GM19438 (cell line): ENCODE data around the gene TRANK1.
A peak's percentile ranks its signal among the peaks of the same experiment; 100 is the strongest.
"Not testable (repeated sequence)": the region's sequence is repeated elsewhere in the genome, so short reads cannot be mapped to it uniquely, and the experiment has no call there.

ENCODE experiments used
- ATAC-seq: cut with Tn5 transposase; IDR thresholded peaks from one replicate; pipeline ENCODE4 v1.9.1; 2021; ENCODE audit warnings: low read depth; ENCODE audit not compliant: unreplicated experiment

TRANK1 gene

DNA sequence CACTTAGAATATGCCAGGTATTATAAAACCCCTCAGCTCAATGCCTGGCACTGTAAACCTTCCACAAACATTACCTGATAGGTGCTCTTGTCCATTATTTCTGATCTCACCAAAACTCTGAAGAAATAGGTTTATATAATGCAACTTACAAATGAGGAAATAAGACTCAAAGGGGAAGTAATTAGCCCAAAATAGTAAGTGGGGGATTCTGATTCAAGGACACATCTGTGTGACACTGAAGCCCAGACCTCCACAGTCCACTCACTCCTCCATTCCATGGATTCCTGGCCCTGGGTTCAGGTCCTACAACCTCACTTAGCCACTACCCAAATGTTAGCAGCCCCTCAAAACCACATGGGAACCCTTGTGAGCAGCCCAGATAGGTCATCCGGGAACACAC, 49.9 kb downstream of the TRANK1 start:
- no peak for ATAC-seq

DNA sequence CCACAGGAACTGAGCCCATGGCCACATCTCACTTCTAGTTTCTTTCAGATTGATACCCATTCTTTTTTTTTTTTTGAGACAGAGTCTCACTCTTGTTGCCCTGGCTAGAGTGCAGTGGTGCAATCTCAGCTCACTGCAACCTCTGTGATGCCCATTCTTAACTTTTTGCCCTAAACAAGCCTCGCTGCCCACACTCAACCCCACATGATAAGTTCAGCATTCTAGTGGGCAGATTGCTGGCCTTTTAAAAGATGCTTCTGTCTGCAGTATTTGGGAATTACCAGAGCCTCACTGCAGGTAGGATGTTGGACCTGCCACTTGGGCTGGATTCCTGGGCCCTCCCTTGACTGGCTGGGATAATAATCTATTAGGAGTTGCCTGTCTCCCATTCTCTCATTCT, 51.0 kb downstream of the TRANK1 start:
- ATAC-seq, result no peak

DNA sequence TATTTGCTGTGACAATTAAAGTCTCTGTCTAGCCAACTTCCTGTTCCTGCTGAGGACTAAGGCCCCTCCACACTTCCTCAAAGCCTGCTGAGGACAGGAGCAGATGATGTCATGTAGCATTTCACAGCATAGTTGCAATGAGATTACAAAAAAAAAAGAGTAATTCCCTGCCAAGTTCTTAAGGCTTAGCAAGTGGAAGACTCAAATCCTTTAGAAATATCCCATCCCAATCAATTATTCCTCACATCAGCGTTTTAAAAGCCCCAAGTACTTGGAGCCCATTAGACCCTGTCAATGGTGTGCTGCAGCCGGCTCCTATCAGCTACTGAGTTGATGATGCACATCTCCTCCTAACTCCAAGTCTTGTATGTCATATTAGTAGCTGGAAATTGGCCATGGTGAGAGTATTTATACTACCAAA, 51.7 kb downstream of the TRANK1 start:
- ATAC-seq, result peak; percentile 41

DNA sequence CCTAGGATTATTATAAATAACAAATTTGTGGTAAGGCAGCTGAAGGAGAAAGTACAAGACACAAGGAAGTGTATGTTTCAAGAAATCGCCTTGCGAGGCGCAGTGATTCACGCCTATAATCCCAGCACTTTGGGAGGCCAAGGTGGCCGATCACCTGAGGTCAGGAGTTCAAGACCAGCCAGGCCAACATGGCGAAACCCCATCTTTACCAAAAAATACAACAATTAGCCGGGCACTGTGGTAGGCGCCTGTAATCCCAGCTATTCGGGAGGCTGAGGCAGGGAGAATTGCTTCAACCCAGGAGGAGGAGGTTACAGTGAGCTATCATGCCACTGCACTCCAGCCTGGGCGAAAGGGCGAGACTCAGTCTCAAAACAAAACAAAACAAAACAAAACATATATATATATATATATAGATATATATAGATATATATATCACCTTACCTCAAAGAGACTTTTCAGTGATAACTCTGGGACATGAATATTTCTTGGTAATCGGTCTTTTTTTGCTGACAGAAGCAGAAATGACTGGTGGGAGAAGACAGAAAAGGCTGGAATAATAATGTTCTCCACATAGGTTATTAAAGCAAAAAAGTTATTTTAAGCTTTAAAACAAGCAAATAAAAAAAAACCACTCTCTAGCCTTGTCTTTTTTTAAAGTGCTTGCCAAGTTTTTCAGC, 52.3 kb downstream of the TRANK1 start:
- ATAC-seq, result no peak

DNA sequence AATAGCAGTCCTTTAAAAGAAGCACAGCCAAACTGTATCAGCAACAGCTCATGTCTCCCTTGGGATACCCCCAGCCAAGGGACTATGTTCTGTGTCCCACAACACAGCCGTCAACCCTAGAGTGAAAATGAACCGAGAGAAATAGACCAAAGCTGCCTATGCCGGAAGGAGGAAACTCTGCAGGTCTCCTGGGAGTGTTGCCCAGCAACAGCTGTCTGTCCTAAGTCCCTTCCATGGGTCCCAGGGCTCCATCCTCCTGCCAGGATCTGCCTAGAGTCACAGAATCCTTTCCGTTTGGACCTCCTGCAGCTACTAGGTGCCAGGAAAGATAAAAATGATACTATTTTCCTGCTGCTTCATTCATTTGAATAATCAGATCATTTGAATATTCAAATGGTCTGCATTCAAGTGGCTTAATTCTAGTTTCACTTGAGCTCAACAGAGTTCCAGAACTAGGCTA, 53.1 kb downstream of the TRANK1 start:
- peak; percentile 74 for ATAC-seq

DNA sequence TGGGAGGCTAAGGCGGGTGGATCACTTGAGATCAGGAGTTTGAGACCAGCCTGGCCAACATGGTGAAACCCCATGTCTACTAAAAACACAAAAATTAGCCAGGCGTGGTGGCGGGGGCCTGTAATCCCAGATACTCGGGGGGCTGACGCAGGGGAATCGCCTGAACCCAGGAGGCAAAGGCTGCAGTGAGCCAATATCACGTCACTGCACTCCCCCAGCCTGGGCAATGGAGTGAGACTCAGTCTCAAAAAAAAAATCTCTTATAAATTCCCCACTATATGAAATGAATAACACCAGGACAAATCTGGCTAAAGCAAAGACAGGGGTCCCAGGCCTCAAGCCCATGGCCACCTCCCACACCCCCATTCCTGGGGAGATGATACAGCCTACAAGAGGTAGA, 53.8 kb downstream of the TRANK1 start:
- ATAC-seq, result not testable (repeated sequence)

DNA sequence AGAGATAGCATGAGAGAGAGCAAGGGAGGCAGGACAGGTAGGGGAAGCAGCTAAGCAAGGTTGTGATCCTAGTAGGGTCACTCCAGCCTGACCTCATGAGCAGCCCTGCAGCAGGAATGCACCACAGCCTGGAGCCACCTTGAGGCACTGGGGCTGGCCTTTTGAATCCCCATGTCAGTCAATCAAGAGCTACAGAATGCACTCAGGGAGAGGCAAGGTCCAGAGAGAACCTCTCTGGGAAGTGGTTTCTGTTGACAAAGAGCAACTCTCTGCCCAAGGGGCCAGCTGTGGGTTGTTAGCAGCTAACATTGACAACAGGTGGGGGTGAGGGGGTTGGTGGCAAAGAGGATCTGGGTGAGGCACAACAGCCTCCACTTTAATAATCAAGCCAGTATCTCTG, 54.6 kb downstream of the TRANK1 start:
- no peak for ATAC-seq

DNA sequence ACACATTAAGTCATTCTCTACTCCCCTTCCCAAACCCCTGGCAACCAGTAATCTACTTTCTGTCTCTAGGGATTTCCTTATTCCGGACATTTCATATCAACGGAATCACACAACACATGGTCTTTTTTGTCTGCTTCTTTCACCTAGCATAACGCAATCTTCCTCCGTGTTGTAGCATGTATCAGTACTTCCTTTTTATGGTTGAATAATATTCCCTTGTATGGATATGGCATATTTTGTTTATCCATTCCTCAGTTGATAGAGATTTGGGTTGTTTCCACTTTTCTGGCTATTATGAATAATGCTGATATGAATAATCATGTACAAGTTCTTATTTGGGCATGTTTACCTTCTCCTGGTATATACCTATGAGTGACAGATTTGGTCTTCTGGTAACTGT, 63.1 kb downstream of the TRANK1 start:
- ATAC-seq, result no peak

DNA sequence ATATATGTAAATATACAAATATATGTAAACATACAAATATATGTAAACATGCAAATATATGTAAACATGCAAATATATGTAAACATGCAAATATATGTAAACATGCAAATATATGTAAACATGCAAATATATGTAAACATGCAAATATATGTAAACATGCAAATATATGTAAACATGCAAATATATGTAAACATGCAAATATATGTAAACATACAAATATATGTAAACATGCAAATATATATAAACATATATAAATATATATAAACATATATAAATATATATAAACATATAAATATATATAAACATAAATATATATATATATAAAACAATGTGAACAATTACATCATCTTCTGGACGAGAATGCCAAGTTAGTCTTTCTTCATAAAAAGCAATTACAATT, 65.0 kb downstream of the TRANK1 start:
- ATAC-seq, result not testable (repeated sequence)

DNA sequence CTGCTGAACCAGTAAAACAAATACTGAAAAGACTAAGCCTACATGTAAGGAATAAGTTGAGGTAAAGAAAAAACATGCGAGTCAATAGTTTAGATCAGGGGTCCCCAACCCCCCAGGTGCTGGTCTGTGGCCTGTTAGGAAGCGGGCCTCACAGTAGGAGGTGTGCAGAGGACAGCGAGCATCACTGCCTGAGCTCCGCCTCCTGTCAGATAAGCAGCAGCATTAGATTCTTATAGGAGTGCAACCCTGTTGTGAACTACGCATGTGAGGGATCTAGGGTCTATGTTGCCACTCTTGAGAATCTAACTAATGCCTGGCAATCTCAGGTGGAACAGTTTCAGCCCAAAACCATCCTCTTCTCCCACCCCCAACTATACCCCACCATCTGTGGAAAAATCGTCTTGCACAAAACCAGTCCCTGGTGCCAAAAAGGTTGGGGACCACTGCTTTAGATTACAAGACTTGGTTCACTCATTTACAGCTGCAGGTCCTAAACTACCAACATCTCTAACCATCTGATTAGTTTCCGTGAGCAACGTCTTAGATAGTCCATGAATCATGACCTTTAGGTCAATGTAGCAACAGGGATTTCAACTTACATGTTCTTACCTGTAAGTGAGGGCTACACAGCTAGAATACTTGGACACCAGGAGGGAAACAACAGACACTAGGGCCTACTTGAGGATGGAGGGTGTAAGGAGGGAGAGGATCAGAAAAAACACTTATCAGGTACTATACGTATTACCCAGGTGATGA, 66.7 kb downstream of the TRANK1 start:
- ATAC-seq, result no peak

DNA sequence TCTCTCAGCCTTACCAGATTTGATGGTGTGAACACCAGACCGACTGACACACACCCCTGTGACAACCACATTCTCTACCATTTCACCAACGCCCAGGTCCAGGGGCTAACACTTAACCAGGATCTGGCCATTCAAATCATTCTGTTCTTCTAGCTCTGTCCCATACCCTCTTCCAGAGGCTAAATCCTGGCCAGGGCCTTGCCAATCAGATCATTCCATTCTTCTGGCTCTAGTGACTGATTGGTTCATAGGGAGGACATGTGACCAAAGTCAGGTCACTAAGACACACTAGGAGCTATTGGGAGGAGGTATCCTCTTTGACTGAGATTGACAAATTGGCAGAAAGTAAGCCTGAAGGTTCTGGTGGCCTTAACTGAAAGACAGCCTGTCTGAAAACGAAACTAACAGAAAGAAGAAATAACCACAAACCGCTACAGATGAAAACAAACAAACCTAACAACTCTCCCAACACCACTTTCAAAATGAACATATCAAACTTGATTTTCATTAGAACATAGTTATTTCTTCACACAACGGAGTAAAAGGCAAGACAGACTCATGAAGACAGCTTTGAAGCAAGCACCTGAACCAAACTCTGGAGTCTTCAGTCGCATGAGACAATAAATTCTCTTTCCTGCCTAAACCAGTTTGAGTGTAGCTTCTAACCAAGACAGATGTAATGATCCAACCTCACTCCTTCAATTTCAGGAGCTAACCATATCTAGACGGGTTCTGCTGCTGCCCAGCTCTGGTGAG, 68.5 kb downstream of the TRANK1 start:
- ATAC-seq, result peak; percentile 98

DNA sequence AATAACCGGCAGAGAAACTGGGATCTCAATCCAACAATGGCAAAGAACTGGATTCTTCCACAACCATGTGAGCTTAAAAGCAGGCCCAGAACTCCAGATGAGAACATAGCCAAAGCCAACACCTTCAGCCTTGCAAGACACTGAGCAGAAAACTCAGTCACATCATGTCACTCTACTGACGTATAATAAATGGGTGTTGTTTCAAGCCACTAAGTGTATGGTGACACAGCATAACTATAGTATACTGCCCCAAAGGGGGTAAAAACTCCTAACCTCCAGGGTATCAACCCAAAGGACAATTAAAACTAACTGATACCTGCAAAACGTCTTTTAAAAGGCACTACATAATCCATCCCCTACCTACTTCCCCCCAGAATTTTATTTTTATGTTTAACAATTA, 69.5 kb downstream of the TRANK1 start:
- no peak for ATAC-seq

DNA sequence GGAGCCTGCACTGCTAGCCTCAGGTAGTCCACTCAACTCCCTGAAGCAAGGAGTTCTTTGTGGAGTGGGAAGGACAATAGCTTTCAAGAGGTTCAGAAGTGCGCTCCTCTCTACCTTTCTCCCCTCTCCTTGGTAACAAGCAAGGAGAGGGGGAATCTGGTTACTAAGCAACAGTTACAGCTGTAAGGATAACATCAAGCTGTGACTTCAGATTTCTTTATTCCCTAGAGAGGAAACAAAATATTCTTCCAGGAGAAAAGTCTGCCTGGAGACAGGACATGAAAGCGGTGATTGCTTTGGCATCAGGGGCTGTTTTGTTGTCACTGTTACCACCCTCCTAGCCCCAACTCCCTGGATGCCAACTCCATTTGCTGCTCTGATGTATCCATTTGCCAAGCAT, 70.4 kb downstream of the TRANK1 start:
- ATAC-seq, result no peak

DNA sequence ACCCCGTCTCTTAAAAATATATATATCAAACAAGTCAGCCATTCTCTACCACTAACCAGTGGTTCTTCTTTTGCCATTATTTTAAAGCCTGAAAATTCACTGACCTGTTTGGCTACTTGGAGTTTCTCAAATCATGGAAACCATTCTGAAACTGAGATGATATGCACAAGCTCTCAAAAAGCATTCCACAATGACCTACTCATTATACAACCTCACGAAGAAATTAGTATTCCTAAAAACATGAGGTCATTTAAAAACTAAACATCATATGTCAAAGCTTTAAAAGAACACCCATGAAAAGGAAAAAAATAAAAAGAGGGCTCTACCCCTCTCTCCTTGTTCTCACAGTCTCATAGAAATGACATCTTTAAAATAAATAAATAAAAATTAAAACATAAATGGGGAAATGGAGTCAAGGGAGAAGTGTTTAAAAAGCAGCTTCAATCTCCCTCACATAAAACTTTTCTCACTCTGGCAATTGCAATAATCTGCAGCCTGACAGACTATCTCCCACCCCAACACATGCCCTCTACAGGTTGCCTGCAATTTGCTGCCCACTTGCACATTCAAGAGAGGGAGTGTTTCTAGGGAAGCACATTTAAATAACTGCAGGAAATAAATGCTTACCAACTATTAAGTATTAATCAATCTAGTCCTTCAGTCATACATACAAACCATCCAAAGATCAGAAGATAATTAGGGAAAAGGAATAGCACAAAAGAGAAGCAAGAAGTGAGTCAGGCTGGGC, 73.3 kb downstream of the TRANK1 start:
- no peak for ATAC-seq

DNA sequence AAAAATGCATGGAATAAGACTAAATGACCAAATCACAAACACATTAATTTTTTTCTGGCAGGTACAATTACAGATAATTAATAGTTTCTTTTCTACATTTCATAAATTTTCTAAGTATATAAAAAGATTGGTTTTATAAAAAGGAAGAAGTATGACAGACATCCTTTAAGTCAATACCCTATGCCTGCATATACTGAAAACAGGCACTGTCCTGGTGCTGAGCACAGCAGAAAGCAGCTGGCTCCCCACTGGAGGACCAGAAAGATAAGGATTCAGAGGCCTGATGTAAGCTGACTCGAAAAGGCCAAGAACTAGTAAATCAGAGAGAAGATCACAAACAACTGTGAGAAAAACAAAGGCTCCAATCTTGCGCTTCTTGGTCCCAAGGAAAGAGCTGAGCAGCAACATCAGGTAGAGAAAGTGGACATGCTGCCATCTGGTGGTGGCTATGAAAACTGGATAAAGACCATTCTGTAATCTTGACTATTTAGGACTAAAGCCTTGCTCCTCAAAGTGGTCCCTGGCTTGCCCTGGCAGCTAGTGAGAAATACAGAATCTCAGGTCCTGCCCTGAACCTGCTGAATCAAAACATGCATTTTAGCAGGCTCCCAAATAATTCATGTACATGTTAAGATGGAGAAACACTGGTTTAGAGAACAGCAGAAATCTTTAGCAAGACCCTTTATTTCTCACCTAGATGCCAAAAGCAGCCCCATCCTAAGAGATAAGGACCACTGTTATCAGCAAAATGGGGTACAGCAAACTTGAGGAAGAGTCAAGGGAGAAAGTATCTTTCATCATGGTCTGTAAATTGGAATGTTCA, 76.0 kb downstream of the TRANK1 start:
- peak; percentile 89 for ATAC-seq

DNA sequence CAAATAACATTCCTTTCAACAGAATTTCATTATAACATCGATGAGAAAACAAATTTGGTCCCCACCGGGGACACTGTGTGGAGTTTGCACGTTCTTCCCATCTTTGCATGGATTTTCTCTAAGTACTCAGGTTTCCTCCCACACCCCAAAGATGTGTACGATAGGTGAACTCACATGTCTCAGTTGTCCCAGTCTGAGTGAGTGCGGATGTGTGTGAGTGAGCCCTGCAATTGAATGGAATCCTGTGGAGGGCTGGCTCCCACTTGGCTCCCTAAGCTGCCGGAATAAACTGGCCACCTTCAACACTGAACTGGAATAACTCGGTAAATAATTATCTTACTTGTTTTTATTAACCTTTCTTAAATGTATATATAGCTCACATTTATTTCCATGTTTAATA, 77.0 kb downstream of the TRANK1 start:
- ATAC-seq, result no peak

DNA sequence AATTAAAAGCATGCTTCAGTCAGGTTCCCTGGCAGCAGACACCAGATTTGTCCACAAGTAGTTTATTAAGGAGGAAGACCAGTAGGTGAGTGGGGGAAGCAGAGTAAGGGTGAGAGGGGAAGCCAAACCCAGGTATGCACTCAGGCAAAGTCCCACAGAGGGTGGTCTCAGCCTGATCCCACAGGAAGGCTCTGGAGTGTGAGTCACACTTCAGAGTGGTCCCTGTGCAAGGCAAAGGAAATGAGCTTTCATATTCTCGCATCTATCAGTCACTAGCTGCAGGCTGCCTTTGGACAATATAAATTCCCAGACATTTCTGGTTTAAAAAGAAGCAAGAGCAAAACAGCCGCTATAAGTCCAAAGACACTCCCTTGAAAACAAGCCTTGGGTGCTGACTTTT, 78.5 kb downstream of the TRANK1 start:
- ATAC-seq, result no peak

DNA sequence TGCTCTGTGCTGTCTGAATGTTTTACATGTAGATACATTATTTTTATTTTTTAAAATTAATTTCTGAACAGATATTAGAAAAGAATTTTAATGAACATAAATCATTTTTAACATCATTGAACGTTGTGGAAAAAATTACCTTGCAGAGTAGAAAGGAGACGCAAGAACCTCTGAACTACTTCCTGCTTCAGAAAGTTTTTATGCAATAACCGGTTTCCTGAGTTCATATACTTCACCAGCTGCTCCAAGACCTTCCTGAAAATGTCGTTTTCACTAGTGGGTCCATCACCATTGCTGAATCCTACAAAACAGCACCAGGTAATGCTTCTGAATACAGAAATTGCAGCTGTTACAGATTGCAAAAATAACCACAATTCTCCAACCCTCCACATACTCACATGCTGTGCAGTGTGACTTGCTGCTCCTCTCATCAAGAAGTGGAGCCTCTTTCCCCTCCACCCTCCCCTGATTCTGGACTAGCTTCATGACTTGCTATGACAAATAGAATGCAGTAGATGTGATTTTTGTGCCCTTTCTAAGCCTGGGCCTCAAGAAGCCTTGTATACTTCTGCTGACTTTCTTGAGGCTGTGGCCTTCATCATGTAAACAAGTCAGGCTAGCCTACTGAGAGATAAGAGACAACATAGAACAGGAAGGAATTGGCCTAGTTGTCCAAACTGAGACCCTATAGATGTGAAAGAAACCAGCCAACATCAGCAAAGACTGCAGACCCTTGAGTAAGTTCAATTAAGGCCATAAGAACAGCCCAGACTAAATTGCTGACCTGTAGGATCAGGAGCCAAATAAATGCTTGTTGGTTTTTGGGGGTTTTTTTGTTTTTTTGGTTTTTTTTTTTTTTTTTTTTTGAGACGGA, 80.4 kb downstream of the TRANK1 start:
- ATAC-seq, result no peak
